Activated gamma-delta T cell treated with Interleukin-2 at 50 U/mL for 16 hours (primary cell): ENCODE results near the gene CCR3.
A peak's percentile ranks its signal among the peaks of the same experiment; 100 is the strongest.

Source experiments
- DNase-seq: peaks from one replicate; pipeline ENCODE4 v3.0.0-alpha.2; 2020

The CCR3 gene

GRCh38 chr3:46276497-46277099 is 34.3 kb downstream of the CCR3 start:
- peak; percentile 76 for DNase-seq

- DNase-seq: no peak
Measured at GRCh38 chr3:46277476-46277875, 35.2 kb downstream of the CCR3 start.

DNA sequence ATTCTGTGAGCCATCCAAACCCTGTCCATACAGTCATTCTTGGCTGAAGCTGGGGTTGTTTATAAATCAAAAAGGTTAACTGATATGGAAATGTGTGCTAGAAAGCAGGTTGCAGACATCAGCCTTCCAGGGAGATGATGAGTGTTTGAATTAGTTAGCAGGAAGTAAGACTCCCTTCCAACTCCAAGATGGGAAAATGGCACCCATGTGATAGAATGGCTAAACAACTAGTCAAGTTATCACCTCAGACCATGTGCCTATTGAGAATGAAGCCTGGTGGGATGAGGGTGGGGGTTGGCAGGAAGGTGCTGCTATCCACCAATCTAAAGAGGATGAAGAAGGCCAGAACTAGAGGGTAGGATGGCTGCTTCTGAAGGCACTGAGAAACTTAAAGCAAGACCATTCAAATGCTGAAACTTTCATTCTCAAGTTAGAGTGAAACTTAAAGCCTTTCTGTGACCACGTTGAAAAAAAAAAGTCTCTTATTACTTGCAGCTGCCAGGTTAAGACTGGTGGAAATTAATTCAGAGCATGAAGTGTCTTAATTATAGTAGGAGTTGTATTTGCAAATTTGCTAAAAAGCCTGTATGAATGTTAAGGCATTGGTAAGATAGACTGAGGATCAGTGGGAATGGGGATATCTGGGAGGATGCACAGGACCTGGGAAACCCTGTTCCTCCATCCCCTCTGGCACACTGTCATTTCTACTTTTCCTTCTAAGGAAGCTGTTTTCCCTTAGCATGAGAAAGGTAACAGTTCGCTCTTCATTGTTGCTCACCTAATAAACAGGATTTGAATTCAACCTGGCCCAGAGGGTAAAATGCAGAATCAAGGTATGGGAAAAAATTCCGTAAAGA is 36.8 kb downstream of the CCR3 start:
- DNase-seq: no peak

DNA sequence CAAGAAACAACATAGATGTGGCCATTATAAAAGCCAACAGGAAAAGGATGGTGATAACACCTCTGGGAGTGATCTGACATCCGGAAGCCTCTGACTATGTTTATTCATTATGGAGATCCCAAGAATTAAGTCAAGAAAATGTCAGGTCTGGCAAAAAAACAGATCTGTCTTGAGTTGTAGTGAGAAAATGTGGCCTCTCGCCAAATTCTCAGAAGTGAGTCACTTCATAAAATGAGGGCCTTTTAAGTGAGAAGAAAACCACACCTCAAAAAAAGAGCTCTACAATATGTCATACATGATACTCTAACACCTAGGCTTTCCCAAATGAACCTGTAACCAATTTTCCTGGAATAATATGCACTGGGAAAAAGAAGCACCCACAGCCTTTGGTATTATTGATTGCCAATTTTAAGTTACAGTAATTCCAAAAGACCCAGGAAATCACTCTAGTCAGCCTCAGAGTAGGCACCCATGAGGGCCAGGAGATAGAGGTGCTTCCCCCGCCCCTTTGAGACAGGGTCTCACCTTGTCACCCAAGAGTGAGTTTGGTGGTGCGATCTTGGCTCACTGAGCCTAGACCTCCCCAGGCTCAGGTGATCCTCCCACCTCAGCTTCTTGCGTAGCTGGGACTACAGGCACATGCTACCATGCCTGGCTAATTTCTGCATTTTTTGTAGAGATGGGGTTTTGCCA is 38.0 kb downstream of the CCR3 start:
- DNase-seq: peak; percentile 61

GRCh38 chr3:46281551-46281950 is 39.3 kb downstream of the CCR3 start:
- no peak for DNase-seq

DNA sequence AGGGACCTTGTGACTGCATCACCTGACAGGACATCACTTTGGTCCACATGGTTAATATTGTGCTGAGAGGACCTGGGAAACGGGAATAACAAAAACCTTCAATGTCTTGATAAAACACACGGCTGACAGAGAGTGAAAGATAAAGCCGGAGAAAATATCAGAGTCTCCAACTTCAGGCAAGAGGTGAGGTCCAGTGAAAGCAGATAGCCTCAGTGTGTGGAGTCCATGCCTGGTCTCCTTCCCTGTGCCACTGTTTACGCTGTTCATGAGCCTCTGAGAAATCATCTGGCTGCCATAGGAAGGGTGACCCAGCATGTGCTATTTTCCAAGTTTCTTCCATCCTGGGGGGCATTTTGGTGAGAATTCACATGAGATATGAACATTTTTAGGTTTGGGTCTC is 39.8 kb downstream of the CCR3 start:
- no peak for DNase-seq

DNA sequence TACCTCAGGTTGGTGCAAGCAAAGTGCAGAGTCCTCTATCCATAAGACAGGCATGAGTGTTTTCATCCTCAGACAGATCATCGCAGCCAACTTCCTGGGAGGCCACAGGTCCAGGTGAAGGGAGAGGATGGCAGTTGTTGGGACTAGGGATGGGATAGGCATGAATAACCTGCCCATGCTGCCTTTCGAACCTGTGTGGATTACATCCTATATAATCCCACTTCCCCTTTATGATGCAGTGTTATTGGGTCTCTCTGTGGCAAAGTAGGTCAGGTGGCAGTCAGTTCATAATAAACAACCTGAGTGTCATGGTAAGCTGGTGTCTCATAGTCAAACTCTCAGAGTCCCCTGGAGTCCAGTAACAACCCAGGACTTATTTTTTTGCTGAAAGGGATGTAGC is 40.4 kb downstream of the CCR3 start:
- no peak for DNase-seq

- DNase-seq: no peak
Measured at GRCh38 chr3:46283881-46284450, 41.7 kb downstream of the CCR3 start.

- DNase-seq: peak; percentile 44
Measured at GRCh38 chr3:46284981-46285683, 42.9 kb downstream of the CCR3 start.

DNA sequence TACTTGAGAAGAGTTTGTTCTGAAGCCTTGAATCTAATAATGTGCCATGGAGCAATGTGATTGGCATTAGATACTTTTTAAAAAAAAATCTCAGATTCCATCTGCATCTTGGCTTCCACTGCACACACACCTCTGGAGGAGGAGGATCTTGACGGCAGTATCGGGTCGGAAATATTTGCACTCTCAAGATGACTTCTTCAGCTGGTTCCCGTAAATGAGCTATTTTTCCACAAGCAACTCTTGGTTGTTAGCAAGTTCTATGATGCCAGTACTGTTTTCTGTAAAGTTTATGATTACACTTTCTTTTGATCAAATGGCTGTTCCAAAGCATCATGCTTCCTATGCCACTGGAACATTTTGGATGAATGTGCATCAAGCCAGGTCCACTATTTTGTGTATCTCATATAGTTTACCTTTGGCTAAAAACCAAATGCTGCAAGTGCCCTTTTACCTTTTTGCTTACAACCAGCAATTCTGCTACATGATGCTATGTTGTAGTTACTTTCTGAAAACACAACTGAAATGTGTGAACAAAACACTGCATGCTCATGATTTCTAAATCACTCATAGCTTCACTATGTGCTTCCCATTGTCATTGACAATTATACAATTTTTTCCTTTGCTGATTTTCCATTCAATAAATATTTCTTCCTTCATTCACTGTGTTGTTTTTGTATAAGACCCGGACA is 43.8 kb downstream of the CCR3 start:
- DNase-seq: no peak

GRCh38 chr3:46286947-46287565 is 44.8 kb downstream of the CCR3 start:
- DNase-seq: no peak

DNA sequence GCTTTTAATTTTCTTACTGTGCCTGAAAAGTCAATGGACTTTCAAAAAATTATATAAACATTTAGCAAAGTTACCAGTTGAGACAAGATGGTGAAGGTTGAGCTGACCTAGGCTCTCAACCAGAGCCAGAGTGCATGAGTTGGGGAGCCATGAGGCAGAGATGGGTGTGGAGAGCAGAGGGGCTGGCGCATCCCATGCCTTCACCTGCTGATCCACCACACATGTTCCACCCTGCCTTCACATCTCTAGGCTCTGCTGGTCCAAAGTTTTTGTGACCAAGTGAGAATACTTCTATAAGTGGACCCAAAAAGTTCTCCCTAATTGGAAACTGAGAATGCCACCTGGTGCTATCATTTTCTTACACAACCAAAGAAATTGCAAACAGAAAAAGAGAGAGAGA is 47.3 kb downstream of the CCR3 start:
- no peak for DNase-seq

- DNase-seq: no peak
Measured at GRCh38 chr3:46289966-46290365, 47.7 kb downstream of the CCR3 start.

GRCh38 chr3:46291046-46291445 is 48.8 kb downstream of the CCR3 start:
- DNase-seq: no peak

- DNase-seq: no peak
Measured at GRCh38 chr3:46293035-46293724, 50.9 kb downstream of the CCR3 start.

- DNase-seq: no peak
Measured at GRCh38 chr3:46293991-46294833, 52.0 kb downstream of the CCR3 start.

- no peak for DNase-seq
Measured at GRCh38 chr3:46296826-46297225, 54.6 kb downstream of the CCR3 start.

DNA sequence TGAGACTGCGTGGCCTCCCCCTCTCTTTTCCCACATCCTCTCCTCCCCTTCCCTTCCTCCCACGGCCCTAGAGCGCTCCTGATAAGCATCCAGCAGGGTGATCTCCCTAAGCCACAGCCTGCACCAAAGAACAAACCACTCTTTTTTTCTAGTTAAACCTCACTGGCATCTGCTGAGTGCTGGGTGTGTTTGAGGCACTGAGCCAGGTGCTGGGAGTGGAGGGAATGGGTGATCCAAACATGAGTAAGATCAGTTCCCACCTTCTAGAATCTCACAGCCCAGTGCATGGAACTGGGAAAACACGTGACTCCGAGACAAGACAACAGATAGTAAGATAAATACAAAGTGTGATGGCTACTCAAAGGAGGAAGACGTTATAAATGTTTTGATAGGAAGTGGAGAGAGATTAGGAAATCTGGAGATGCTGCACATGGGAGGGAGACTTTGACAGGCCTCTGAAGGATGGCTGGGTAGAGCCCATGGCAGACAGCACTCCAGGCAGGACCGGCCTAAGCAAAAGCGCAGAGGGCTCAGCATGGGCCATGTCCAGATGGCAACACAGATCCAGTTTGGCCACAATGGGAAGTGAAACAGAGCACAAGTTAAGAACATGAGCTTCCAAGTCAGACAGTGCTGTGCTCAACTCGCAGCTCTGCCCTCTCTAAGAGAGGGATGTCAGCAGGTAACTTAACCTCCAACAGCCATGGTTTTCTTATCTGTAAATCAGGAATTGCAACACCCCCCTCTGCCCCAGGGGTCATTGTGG is 55.6 kb downstream of the CCR3 start:
- DNase-seq: no peak

GRCh38 chr3:46298871-46299607 is 56.8 kb downstream of the CCR3 start:
- DNase-seq: no peak
